Duodenal mucosa (tissue), 2 donors: ENCODE data around the gene SPA17.

Experiments used
- H3K27ac ChIP-seq: one replicate; pipeline ENCODE4 v1.7.0; 2013; ENCODE audit warnings: low read depth, low read length
- H3K27me3 ChIP-seq, 2 donors: one replicate each; pipeline ENCODE4 v1.7.0; 2013; ENCODE audit warnings: low read length in 2 of 2, control low read depth in 1 of 2; ENCODE audit not compliant: insufficient read depth in 2 of 2, control insufficient read depth in 1 of 2
- H3K36me3 ChIP-seq, 2 donors: one replicate each; pipeline ENCODE4 v1.7.0; 2013; ENCODE audit warnings: low read length in 2 of 2, control low read depth in 1 of 2; ENCODE audit not compliant: insufficient read depth in 2 of 2, control insufficient read depth in 1 of 2
- H3K4me1 ChIP-seq, 2 donors: one replicate each; pipeline ENCODE4 v1.7.0; 2013; ENCODE audit warnings: low read length in 2 of 2, control low read depth in 1 of 2; ENCODE audit not compliant: insufficient read depth in 2 of 2, control insufficient read depth in 1 of 2
- H3K4me3 ChIP-seq, 2 donors: one replicate each; pipeline ENCODE4 v1.7.0; 2013; ENCODE audit warnings: low read length in 2 of 2, low read depth in 1 of 2
- H3K9ac ChIP-seq, 2 donors: one replicate each; pipeline ENCODE4 v1.7.0; 2013; ENCODE audit warnings: low read length in 2 of 2, low read depth in 1 of 2
- H3K9me3 ChIP-seq, 2 donors: one replicate each; pipeline ENCODE4 v1.7.0; 2013; ENCODE audit warnings: low read length in 2 of 2, control low read depth in 1 of 2; ENCODE audit not compliant: control insufficient read depth in 1 of 2

The SPA17 gene

DNA sequence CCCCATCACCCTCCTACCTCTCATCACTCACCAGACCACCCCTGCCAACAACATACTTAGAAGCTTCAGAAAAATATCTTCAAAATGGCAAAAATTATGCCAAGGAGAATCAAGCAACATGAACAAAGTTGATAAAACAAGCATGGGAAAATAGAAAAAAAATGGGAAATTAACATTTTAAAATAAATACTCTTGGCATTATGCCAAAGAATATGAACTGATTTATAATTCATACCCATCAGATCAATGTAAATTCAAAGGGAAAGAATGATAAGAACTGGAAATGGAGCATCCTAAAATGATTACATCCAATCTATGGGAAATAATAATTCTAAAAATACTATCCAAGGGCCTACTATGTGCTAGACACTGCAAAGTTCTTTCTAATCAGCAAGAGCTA, 12.2 kb upstream of the SPA17 start:
- Histone ChIP-seq H3K4me1 (no peaks in the 10 kb centered on the region), H3K36me3 (peaks cover 11 to 18% of the 10 kb centered on the region in 2 donors), H3K27me3 (no peaks in the 10 kb centered on the region), H3K27ac (no peak overlapping the region), H3K4me3 (no peak overlapping the region), H3K9me3 (no peaks in the 10 kb centered on the region), H3K9ac (no peak overlapping the region)

- Histone ChIP-seq H3K4me1 (no peaks in the 10 kb centered on the region), H3K4me3 (no peak overlapping the region), H3K36me3 (peaks cover 11 to 19% of the 10 kb centered on the region in 2 donors), H3K9me3 (no peaks in the 10 kb centered on the region), H3K27me3 (no peaks in the 10 kb centered on the region), H3K27ac (no peak overlapping the region), H3K9ac (no peak overlapping the region)
These were observed 11.6 kb upstream of the SPA17 start for GRCh38 chr11:124662106-124662505.

GRCh38 chr11:124663861-124664260, 9.8 kb upstream of the SPA17 start:
- Histone ChIP-seq H3K27ac (no peak overlapping the region), H3K36me3 (peaks cover 4 to 17% of the 10 kb centered on the region in 2 donors), H3K4me3 (no peak overlapping the region), H3K4me1 (no peaks in the 10 kb centered on the region), H3K9me3 (no peaks in the 10 kb centered on the region), H3K27me3 (no peaks in the 10 kb centered on the region), H3K9ac (no peak overlapping the region)

DNA sequence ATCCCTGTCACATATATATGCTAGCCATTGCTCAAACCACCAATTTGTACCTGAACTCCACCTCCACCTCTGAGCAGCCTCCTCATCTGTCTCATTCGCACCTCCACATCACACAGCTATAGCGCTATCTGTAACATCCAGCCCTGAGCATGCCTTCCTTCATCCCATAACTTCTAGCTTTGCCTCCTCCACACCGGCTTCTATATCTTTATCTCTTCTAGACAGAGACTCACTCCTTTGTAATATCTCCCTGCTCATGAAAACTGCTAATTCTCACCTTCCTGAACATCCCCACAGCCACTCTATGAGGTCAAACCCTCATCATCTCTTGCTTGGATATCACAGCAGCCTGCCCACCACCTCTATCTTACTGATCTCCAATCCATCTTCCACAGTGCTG, 6.1 kb upstream of the SPA17 start:
- H3K9ac ChIP-seq = no peak overlapping the region
- peaks cover 5% of the 10 kb centered on the region in 2 donors for H3K4me1 ChIP-seq
- no peak overlapping the region for H3K4me3 ChIP-seq
- no peak overlapping the region for H3K27ac ChIP-seq
- H3K27me3 ChIP-seq = no peaks in the 10 kb centered on the region
- peaks cover 0 to 17% of the 10 kb centered on the region in 2 donors for H3K36me3 ChIP-seq
- no peaks in the 10 kb centered on the region for H3K9me3 ChIP-seq

GRCh38 chr11:124669193-124669592, 4.5 kb upstream of the SPA17 start:
- Histone ChIP-seq H3K4me1 (peaks cover 9 to 13% of the 10 kb centered on the region in 2 donors), H3K36me3 (peaks cover 0 to 17% of the 10 kb centered on the region in 2 donors), H3K9ac (no peak overlapping the region), H3K27me3 (no peaks in the 10 kb centered on the region), H3K9me3 (no peaks in the 10 kb centered on the region), H3K4me3 (no peak overlapping the region), H3K27ac (no peak overlapping the region)

DNA sequence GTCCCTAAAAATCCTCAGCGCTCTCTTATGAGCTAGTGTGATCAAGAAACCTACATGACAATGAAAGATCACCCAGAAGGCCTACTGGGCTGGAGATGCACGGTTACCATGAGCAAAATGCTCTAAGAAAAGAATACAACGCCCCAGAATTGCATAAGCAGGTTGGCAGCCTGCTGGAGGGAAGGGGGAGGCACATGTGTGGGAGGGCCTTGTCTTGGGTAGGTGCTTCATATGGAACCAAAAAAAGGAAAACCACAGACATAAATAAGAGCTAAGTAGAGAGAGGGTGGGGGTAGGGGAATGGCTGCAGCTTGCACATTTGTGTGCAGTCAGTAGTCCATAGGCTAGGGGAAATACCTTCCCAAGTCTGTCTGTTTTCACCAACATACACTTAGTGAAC, 3.0 kb upstream of the SPA17 start:
- Histone ChIP-seq H3K27me3 (no peaks in the 10 kb centered on the region), H3K36me3 (peaks cover 0 to 14% of the 10 kb centered on the region in 2 donors), H3K9me3 (no peaks in the 10 kb centered on the region), H3K9ac (no peak overlapping the region), H3K27ac (no peak overlapping the region), H3K4me1 (peaks cover 12 to 16% of the 10 kb centered on the region in 2 donors), H3K4me3 (no peak overlapping the region)

DNA sequence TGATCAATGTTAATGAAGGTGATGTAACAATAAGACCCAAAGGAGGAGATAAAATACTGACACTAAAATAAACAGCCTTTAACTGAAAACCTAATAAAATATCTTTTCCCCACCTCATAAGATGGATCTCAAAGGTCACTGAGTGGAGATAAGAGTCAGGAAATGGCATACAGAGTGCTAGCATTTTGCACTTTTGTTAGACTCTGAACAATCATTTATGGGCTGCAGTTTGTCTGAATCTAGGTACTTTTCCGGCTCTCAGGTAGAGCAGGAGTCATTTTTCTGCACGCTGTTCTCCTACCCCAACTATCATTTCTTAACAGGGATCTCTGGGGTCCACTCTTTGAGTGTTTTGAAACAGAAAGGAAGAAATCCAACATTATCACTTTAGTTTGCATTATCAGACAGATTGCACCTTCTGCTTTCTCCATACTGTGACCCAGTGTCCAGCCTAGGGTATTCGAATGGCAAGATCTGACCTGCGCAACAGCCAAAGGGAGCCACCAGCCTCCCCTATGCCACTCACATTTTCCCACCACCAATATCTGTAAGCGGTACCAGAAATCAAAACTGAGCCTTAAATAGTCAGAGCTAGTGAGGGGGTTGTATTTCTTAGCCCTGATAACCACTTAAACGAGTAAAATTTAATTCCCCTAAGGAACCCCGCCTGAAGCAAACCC, 1.0 kb upstream of the SPA17 start:
- peak overlapping the region; percentile 86 to 89 for H3K4me3 ChIP-seq
- H3K9ac ChIP-seq = peak overlapping the region; percentile 87 to 93
- H3K4me1 ChIP-seq = peaks cover 12 to 16% of the 10 kb centered on the region in 2 donors
- H3K9me3 ChIP-seq = no peaks in the 10 kb centered on the region
- H3K27ac ChIP-seq = peak overlapping the region; percentile 85
- no peaks in the 10 kb centered on the region for H3K27me3 ChIP-seq
- peaks cover 0 to 5% of the 10 kb centered on the region in 2 donors for H3K36me3 ChIP-seq

GRCh38 chr11:124674168-124674517, 439 bp downstream of the SPA17 start:
- peaks cover 12 to 16% of the 10 kb centered on the region in 2 donors for H3K4me1 ChIP-seq
- H3K9ac ChIP-seq = peak overlapping the region in 1 of 2 donors; percentile 41
- no peaks in the 10 kb centered on the region for H3K27me3 ChIP-seq
- H3K4me3 ChIP-seq = peak overlapping the region; percentile 86 to 89
- H3K9me3 ChIP-seq = no peaks in the 10 kb centered on the region
- no peaks in the 10 kb centered on the region for H3K36me3 ChIP-seq
- H3K27ac ChIP-seq = peak overlapping the region; percentile 28

GRCh38 chr11:124674571-124674970, 867 bp downstream of the SPA17 start:
- Histone ChIP-seq H3K4me3 (peak overlapping the region; percentile 86 to 89), H3K9ac (no peak overlapping the region), H3K4me1 (peaks cover 12 to 16% of the 10 kb centered on the region in 2 donors), H3K36me3 (no peaks in the 10 kb centered on the region), H3K9me3 (no peaks in the 10 kb centered on the region), H3K27ac (no peak overlapping the region), H3K27me3 (no peaks in the 10 kb centered on the region)

DNA sequence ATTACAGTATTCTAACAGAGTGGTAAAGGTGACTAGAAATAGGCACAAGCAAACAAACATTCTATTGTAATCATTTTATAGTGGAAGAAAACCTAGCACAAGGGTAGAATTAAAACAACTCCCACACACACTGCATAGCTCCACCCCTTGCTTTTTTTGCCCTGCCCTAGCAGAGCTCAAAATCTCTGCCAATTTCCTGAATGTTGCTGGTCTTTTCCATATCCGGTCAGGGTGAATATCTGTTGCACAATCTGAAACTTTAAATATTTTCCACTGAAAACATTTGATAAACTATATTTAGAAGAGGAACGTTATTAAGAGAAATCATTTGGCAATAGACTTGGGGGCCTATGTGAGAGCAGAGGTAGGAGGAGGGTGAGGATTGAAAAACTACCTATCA, 2.7 kb downstream of the SPA17 start:
- H3K9ac ChIP-seq = no peak overlapping the region
- no peaks in the 10 kb centered on the region for H3K36me3 ChIP-seq
- H3K9me3 ChIP-seq = no peaks in the 10 kb centered on the region
- no peak overlapping the region for H3K4me3 ChIP-seq
- no peaks in the 10 kb centered on the region for H3K27me3 ChIP-seq
- peaks cover 12 to 16% of the 10 kb centered on the region in 2 donors for H3K4me1 ChIP-seq
- H3K27ac ChIP-seq = no peak overlapping the region
